LHCN-M2 (cell line): ENCODE measurements around the gene ZKSCAN4. TPM values are rescaled to one million over a fixed set of nuclear protein-coding genes. Genes with fewer than 3 reads are reported as not detected.

Experiments used
- DNase-seq: peaks from one replicate; pipeline ENCODE4 v3.0.0-alpha.2; 2012; ENCODE audit warnings: low read depth
- total RNA-seq: library from RNA; depleted of rRNA; stranded (reverse); fragments of >200 nt; gene quantifications from 2 replicates; pipeline ENCODE4 v1.2.3, GENCODE V29; 2014

ZKSCAN4 gene
- total RNA-seq, 1 experiment from 2014 or later: 4.1 TPM

GRCh38 chr6:28250747-28251146, 1.3 kb downstream of the ZKSCAN4 start:
- no peak for DNase-seq

DNA sequence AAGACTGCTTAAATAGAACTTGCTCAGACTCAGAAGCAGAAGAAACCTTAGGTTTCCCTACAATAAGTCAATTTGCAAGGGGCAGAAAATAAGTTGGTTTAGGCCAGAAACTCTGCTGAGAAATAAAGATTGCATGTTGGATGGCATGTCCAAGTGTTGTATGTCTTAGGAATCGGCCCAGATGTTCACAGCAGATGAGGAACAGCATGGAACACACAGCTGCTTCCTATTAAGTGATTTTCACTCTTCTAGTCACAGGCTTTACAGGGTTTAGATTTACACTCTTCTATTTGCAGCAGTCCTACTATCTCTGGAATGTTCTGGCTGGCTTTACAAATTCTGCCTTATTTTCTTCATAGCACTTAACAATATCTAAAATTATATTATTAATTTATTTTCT, 3.2 kb downstream of the ZKSCAN4 start:
- DNase-seq: no peak

DNA sequence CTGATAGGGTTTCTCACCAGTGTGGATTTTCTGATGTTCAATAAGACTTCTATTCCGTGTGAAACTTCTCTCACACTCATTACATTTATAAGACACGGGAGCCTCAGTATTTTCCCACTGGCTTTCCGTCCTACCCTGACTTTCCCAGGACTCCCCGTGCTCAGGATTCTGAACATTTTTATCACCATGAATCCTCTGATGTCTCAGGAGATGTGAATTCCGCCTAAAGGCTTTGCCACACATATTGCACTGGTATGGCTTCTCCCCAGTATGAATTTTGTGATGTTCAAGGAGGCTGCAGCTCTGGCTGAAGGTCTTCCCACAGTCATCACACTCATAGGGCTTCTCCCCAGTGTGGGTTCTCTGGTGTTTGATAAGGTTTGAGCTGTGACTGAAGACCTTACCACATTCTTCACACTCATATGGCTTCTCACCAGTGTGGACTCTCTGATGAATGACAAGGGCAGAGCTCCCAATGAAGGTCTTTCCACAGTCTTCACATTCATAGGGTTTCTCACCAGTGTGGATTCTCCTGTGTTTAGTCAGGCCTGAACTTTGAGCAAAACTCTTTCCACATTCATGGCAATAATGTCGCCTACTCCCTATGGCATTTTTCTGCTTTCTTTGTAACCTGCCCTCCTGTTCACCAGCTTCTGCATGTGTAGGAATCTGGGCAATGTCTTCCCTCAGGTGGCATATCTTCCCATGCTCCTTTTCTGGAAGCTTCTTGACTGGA, 6.7 kb downstream of the ZKSCAN4 start:
- no peak for DNase-seq

DNA sequence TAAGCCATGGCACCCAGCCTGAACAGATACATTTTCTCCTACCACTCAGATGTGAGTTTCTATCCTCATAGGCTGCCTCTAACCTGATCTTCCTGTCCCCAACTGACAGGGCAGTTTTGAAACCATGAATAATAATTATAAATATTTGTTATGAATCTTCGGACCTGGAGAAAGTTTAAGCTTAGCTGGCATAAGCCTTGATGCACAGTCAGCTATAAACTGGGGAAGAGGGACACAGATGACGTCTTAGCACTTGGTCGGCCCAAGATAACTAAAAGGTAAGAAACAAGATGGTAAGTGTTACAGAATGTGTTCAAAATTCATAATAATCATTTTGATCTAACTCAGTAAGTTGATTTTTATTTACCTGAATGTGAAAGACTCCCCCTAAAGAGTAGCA, 8.1 kb downstream of the ZKSCAN4 start:
- no peak for DNase-seq

GRCh38 chr6:28240471-28240870, 11.6 kb downstream of the ZKSCAN4 start:
- DNase-seq: no peak

GRCh38 chr6:28239636-28240035, 12.4 kb downstream of the ZKSCAN4 start:
- DNase-seq: no peak

- DNase-seq: no peak
Observed at GRCh38 chr6:28235912-28236452, 16.1 kb downstream of the ZKSCAN4 start.

DNA sequence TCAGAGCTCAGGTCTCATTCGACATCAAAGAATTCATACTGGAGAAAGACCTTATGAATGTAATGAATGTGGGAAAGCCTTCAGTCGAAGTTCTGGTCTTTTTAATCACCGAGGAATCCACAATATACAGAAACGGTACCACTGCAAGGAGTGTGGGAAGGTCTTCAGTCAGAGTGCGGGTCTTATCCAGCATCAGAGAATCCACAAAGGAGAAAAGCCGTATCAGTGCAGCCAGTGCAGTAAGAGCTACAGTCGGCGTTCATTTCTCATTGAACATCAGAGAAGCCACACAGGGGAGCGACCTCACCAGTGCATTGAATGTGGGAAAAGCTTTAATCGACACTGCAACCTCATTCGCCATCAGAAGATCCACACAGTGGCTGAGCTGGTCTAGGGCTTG, 19.3 kb downstream of the ZKSCAN4 start:
- DNase-seq: no peak

DNA sequence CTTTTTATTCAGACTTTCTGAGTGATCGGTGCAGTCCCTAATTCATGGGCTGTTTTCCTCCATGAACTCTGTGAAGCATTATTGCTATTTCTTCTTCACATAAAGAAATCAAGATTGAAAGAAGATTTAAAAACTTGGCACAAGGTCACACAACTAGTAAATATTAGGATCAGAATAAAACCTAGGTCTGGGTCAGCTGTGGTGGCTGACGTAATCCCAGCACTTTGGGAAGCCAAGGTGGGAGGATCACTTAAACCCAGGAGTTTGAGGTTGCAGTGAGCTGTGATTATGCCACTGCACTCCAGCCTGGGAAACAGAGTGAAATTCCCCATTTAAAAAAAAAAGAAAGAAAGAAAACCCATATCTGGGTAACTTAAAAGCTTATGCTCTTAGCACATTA, 25.6 kb downstream of the ZKSCAN4 start:
- no peak for DNase-seq

DNA sequence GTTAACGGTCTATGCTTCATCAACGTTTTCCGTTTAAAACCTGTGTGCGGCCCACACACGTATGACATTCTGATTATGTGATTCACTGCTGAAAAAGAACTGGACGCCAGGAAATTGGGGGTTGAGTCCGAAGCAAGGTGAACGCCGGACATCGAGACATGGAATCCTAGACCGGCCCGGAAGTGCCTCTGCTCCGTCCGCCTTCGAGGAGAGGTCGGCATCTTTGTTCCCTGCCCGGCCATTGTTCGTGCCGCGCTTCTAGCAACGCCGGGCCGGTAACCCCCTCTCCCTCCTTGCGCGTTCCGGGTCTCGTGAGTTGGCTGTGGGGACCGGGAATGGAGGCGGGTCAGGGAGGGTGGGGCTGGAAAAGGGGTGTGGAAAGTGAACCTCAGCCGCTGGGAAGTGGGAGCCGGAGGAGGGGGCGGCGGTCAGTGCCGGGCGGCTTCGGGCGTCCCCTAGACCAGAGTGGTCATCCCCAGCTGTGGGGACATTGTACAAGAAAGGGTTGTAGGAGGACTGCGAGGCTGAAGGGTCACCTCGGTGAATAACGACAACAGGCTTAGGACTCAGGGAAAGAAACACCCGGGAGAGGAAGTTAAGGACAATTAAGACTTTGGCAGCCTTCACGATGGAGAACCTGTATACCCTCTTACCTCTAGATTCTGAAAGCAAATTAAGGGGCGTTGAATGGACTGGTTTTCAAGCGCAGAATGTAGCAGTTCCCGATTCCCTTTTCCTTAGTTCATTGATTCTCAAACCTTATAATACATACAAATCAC, 26.8 kb downstream of the ZKSCAN4 start, which contains the start of gene ZSCAN9:
Gene ZSCAN9 (plus strand): TSS at position 220 of the 779 bp plus-strand sequence. CDS start 1,810 bp downstream, outside the sequence.
- DNase-seq: peak; percentile 92

DNA sequence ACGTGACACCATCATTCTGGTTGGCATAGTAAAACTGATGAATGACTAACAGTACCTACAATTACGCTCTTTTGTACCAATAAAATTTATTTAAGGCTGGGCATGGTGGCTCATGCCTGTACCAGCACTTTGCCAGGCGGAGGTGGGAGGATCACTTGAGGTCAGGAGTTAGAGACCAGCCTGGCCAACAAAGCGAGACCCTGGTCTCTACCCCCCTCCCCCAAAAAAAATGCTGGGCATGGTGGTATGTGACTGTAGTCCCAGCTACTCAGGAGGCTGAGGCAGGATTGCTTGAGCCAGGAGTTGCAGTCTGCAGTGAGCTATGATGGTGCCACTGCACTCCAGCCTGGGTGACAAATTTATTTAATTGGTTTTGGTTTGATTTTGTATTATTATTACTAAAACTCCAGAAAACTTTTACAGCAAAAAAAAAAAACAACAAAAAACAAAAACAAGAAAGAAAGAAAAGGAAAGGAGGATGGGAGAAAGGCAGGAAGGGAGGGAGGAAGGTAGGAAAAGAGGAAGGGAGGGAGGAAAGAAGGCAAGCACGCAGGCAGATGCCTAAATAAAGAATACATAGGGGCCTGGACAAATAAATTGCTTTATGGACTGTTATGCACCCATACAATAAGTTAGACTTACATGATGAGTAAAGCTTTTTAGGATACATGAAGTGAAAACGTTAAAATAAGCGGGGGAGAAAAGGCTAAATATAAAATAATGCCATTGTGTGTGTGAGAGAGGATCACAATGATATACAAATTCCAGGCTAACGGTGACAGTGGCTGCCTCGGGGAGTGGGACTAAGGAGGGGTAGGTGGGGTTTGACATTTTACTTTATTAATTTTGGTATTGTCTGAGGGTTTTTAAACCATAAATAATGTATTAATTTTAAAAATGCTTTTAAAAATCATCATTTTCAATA, 27.7 kb downstream of the ZKSCAN4 start:
- DNase-seq: no peak

- DNase-seq: no peak
Observed at GRCh38 chr6:28220257-28221133, 31.6 kb downstream of the ZKSCAN4 start.

- DNase-seq: peak; percentile 67
Observed at GRCh38 chr6:28218312-28219248, 33.5 kb downstream of the ZKSCAN4 start.

DNA sequence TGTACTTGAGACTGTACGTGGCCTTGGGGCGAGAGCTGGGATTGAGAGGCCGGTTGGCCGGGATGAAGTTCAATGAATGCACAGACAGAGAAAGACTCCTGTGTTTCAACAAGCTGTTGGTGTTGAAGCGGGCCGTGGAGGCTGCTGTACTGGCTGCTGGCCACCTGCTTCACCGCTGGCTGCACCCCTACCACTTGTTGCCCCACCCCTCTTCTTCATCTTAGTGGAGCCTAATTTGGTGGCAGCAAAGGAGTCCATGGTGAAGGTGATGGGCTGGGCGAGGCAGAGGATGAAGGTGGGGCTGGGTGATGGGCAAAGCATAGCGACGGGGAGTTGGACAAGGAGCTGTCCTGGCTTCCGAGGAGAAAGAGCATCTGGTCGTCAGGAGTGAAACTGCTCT, 34.2 kb downstream of the ZKSCAN4 start:
- DNase-seq: no peak

- no peak for DNase-seq
Observed at GRCh38 chr6:28215425-28215824, 36.6 kb downstream of the ZKSCAN4 start.

- no peak for DNase-seq
Observed at GRCh38 chr6:28213213-28213523, 38.9 kb downstream of the ZKSCAN4 start.

GRCh38 chr6:28212510-28213212, 39.4 kb downstream of the ZKSCAN4 start:
- peak; percentile 86 for DNase-seq

GRCh38 chr6:28211840-28212509, 40.1 kb downstream of the ZKSCAN4 start:
- DNase-seq: no peak
